ENCODE data around the gene ZNF77.
A peak's percentile ranks its signal among the peaks of the same experiment; 100 is the strongest.

ZNF77 gene

GRCh38 chr19:2983351-2984214 is 38.8 kb upstream of the ZNF77 start (continued):
- TF ChIP-seq PRDM10 (tag by site-specific recombination; IDR thresholded peaks at IDR 0.05) = peak; percentile 79
- TF ChIP-seq ZNF132 (tag by site-specific recombination; IDR thresholded peaks at IDR 0.05; ENCODE audit: borderline replicate concordance) = no peak
- TF ChIP-seq WT1 (tag by site-specific recombination; IDR thresholded peaks at IDR 0.05) = peak; percentile 94; the same call in 1 of the 2 replicates
- TF ChIP-seq ZNF391 (tag by site-specific recombination; IDR thresholded peaks at IDR 0.05; ENCODE audit: borderline replicate concordance, low read depth) = peak; percentile 70; the same call in 1 of the 2 replicates
- peak; percentile 89 for TF ChIP-seq ZBTB8A (tag by site-specific recombination; IDR thresholded peaks at IDR 0.05)
- peak; percentile 40; the same call in 1 of the 2 replicates for TF ChIP-seq ZSCAN4 (tag by site-specific recombination; IDR thresholded peaks at IDR 0.05)
- peak; percentile 74; the same call in 1 of the 2 replicates for TF ChIP-seq GLI4 (tag by site-specific recombination; IDR thresholded peaks at IDR 0.05)
- no peak for TF ChIP-seq ZFP37 (tag by site-specific recombination; IDR thresholded peaks at IDR 0.05)
- no peak for TF ChIP-seq HOXC10 (CRISPR knock-in tag; IDR thresholded peaks at IDR 0.05)
- no peak for TF ChIP-seq ZNF521 (tag by site-specific recombination; IDR thresholded peaks at IDR 0.05)
- no peak for TF ChIP-seq ZNF350 (tag by site-specific recombination; IDR thresholded peaks at IDR 0.05)
- no peak for TF ChIP-seq SCRT2 (tag by site-specific recombination; IDR thresholded peaks at IDR 0.05)
- TF ChIP-seq ZSCAN23 (tag by site-specific recombination; IDR thresholded peaks at IDR 0.05) = 0 out of 2 replicates have a peak, but pooled peaks have one; percentile 12
- peak; percentile 64; the same call in 1 of the 2 replicates for TF ChIP-seq ZBTB48 (tag by site-specific recombination; IDR thresholded peaks at IDR 0.05)
- TF ChIP-seq ZNF18 (tag by site-specific recombination; IDR thresholded peaks at IDR 0.05) = peak; percentile 96; the same call in 1 of the 2 replicates
- TF ChIP-seq, protein P1, sequence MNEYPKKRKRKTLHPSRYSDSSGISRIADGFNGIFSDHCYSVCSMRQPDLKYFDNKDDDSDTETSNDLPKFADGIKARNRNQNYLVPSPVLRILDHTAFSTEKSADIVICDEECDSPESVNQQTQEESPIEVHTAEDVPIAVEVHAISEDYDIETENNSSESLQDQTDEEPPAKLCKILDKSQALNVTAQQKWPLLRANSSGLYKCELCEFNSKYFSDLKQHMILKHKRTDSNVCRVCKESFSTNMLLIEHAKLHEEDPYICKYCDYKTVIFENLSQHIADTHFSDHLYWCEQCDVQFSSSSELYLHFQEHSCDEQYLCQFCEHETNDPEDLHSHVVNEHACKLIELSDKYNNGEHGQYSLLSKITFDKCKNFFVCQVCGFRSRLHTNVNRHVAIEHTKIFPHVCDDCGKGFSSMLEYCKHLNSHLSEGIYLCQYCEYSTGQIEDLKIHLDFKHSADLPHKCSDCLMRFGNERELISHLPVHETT (tag by site-specific recombination; IDR thresholded peaks at IDR 0.05) = peak; percentile 84
- no peak for TF ChIP-seq ZNF112 (tag by site-specific recombination; IDR thresholded peaks at IDR 0.05)
- peak; percentile 84 for TF ChIP-seq YY1 (tag by site-specific recombination; IDR thresholded peaks at IDR 0.05)
- no peak for TF ChIP-seq ZNF704 (tag by site-specific recombination; IDR thresholded peaks at IDR 0.05)
- peak; percentile 97 for TF ChIP-seq TCF7L2 (IDR thresholded peaks at IDR 0.05; ENCODE audit: borderline replicate concordance, low read depth, low read length)
- TF ChIP-seq ZSCAN16 (tag by site-specific recombination; IDR thresholded peaks at IDR 0.05) = no peak
- no peak for TF ChIP-seq ZNF585B (tag by site-specific recombination; IDR thresholded peaks at IDR 0.05)
- TF ChIP-seq ZNF645 (tag by site-specific recombination; IDR thresholded peaks at IDR 0.05) = no peak
- TF ChIP-seq ZNF223 (tag by site-specific recombination; IDR thresholded peaks at IDR 0.05) = no peak
- peak; percentile 83; the same call in 1 of the 2 replicates for TF ChIP-seq TRIM28 (IDR thresholded peaks at IDR 0.05; ENCODE audit: borderline replicate concordance, low read length)
- TF ChIP-seq, protein P2, sequence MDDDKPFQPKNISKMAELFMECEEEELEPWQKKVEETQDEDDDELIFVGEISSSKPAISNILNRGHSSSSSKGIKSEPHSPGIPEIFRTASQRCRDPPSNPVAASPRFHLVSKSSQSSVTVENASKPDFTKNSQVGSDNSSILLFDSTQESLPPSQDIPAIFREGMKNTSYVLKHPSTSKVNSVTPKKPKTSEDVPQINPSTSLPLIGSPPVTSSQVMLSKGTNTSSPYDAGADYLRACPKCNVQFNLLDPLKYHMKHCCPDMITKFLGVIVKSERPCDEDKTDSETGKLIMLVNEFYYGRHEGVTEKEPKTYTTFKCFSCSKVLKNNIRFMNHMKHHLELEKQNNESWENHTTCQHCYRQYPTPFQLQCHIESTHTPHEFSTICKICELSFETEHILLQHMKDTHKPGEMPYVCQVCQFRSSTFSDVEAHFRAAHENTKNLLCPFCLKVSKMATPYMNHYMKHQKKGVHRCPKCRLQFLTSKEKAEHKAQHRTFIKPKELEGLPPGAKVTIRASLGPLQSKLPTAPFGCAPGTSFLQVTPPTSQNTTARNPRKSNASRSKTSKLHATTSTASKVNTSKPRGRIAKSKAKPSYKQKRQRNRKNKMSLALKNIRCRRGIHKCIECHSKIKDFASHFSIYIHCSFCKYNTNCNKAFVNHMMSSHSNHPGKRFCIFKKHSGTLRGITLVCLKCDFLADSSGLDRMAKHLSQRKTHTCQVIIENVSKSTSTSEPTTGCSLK (tag by site-specific recombination; IDR thresholded peaks at IDR 0.05) = no peak
- TF ChIP-seq ZNF37A (tag by site-specific recombination; IDR thresholded peaks at IDR 0.05) = no peak

Measured in HEK293 (cell line).